DOHH2 (cell line): ENCODE data around the gene CAMSAP1.

Experiments
- CTCF ChIP-seq: fragments of 200-600 bp; sonication (generic); IDR thresholded peaks from one replicate; pipeline ENCODE4 v1.5.1; 2014; ENCODE audit warnings: antibody characterized with exemption, mild to moderate bottlenecking, low read depth, low read length; ENCODE audit not compliant: poor library complexity, severe bottlenecking
- EZH2phosphoT487 ChIP-seq: fragments of 200-600 bp; sonication (generic); IDR thresholded peaks from 2 replicates; pipeline ENCODE4 v1.6.1; 2017; ENCODE audit warnings: borderline replicate concordance, mild to moderate bottlenecking, antibody characterized with exemption, low read length, moderate library complexity, mixed read lengths

GRCh38 chr9:135817951-135818717 is 89.2 kb downstream of the CAMSAP1 start:
- TF ChIP-seq CTCF (no peak), EZH2phosphoT487 (no peak)
